Measurements from ENCODE around the gene NPC1.
"Not testable (repeated sequence)": the region's sequence is repeated elsewhere in the genome, so short reads cannot be mapped to it uniquely, and the experiment has no call there.

Gene NPC1

DNA sequence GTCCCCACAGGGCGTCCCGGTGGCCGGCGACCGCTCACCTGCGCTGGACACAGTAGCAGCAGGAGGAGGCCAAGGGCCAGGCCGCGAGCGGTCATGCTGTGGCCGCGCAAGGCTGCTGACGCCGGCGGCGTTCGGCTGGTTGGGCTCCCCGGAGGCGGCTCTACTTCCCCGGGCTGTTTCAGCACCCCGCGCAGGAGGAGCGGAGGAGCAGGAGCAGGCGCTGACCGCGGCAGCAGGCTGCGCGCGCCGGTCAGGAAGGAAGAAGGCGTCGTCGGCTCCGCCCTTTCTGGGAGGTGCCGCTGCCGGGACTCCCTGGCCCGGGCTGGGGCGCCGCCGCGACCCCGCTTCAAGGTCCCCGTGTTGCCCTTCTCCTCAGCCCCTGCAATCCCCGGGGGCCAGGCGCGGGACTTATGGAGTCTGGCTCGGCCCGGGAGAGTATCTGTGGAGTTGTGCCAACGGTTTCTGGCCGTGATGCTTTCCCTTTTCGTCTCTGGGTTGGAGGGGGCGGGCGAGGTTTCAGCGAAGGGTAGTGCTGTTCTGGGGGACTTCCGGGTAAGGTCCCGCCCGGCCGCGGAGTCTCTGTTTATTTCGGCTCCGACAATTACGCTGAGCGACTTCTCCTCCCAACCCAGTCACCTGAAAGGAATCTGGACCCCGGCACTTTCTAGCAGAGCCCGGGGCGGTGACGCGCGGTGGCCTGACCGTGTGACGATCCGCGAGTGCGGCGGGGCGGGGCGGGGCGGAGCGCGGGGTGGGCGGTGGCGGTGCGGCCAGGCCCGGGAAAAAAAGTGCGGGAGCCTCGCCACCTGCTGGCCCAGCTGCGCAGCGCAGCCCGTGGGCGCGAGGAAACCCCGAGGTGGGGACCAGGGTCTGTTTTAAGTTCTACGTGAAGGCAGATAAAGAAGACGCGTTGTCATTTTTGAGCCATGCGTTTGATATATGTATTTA is at the start of gene NPC1:
TSS of gene NPC1 (minus strand) at position 258 of the 948 bp plus-strand sequence. CDS start at position 95, 163 bp downstream.
- peak; percentile 73 for DNase-seq

DNA sequence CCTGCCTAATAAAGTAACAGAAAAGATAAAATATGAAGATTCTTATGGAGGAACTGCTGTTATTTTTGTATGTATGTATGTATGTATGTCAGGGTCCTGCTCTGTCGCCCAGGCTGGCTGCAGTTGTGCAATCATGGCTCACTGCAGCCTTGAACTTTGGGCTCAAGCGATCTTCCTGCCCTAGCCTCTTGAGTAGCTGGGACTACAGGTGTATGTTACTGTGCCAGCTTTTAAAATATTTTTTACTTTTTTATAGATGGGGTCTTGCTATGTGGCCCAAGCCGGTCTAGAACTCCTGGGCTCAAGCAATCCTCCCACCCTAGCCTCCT is 49.7 kb upstream of the NPC1 start:
- DNase-seq: no peak

DNA sequence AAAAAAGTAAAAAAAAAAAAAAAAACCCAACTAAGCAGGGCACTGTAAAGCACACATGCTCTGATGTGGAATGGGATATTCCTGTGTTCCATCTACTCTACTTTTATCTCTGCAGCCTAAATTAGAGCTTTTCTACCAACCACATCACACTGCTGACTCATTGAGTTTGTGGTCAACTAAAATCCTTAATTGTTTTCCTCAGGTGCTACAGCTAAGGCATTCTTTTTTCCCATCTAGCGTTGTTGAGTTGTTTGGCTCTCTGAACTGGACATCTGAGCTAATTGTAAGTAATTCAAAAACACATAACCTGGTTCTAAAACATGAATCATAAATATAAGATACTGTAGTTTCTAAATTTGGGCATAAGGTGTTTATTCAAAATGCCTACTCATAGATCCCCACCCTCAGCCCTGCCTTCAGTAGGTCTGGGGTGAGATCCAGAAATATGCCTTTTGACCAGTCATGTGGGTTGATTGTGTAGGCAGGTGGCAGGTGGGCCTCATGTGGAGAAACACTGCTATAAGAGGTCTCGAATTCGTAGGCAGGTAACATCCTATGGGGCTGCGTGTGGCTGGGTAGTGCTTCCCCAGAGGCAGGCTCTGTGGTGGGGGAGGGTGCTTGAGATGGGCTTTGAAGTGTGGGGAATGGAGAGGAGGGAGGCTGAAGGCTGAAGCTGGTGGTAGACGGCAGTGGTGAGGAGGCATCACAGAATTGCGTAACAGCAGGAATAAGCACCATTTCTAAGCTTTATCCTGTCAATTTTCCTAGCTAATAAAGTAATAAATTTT is 49.2 kb upstream of the NPC1 start:
- DNase-seq: no peak

GRCh38 chr18:23634692-23635091 is 48.4 kb upstream of the NPC1 start:
- no peak for DNase-seq

GRCh38 chr18:23632615-23633014 is 46.3 kb upstream of the NPC1 start:
- DNase-seq: no peak

DNA sequence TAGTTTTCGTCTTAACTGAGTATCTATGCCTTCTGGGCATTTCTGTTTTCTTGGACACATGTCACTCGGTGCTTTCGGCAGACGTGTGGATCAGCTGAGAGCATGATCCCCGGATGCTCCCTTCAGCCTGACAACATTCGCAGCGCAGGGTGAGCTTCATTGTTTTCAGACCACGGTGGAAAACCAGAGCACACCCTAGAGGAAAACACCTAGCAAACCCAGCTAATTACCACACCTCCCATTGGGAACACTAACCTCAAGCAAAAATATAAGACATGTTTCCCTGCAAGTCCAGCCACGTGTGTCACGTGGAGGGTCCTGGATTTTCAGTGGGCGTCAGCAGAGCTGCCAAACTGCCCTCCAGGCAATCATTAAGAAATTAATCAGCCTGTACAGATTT is 45.4 kb upstream of the NPC1 start:
- no peak for DNase-seq

DNA sequence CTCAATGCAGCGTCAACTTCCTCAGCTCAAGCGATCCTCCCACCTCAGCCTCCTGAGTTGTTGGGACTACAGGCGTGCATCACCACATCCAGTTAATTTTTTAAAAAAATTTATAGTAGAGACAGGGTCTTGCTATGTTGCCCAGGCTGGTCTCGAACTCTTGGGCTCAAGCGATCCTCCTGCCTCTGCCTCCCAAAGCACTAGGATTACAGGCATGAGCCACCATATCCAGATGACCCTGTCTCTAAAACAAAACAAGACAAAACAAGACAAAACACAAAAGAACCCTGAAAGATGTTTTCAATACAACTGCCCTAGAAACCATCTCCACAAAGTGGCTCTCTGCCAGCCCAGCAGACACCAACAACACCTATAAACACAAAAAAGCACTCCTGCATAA is 45.0 kb upstream of the NPC1 start:
- DNase-seq: no peak

- DNase-seq: no peak
Measured at GRCh38 chr18:23629444-23629946, 43.2 kb upstream of the NPC1 start.

DNA sequence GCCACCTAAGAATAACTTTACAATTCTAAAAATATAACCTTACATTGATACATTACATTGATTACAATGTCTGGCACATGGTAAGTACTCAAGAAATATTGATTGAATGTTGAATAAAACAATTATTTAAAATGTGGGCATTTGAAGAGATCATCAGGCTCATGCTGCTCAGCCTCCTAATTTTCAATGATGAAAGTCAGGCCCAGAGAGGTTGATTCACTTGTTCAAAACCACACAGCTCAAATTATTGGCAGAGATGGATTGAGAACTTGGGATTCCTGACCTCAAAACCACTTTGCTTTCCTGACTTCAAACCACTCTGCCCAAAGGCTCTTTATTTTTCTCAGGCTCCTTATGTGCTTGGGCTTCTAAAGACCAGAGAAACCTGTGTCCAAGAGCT is 41.7 kb upstream of the NPC1 start:
- no peak for DNase-seq

DNA sequence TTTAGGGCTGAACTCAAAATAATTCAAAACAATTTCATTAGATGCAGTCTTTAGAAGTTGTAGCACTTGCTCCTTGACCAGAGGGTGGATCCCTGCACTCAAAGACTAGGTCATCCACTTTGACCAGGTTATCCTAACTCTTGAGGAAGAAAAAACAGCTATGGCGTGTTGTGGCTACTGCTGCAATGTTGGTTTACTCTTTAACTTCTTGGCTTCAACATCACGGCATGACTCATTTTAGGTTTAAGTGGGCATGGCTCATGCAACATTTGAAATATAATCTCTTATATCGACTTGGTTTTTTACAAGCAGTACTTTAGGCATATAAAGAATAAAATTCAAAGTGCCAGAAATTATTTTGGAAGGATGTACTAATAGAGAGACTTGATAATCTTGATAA is 41.0 kb upstream of the NPC1 start:
- DNase-seq: no peak

DNA sequence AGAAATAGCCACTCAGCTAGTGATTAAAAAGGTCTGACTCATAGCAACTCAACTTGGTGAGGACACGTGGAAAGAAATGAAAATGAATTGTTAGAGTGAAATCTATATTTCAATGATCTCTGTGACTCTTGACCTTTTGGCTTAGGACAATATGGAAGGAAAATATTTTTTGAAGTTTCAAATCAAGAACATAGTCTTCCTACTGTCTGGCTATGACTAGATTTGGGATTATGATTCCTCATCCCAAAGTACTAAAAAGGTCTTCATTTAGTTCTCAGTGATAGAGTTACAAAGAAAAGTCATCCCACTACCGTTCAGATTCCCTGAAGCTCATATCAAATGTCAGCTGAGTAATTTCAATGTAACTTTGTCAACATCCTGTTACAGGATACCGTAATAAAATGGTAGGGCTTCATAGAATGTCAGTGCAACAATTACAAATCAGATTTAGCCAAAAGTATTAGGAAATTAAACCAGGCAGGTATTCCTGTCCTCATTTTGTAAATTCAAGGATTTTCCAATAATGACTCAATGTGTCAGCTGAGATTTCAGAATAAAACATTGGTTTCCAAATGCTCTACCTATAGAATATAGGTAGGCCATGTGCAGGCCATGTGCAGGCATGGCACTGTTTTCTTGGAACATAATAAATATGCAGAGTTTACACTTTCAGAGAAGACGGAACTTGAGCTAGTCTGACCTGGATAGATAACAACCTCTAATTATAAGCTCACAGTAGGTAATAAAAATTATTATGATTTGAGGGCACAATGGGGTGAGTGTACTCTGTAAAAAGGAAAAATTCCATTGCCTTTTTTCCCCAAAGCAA is 40.4 kb upstream of the NPC1 start:
- DNase-seq: no peak

DNA sequence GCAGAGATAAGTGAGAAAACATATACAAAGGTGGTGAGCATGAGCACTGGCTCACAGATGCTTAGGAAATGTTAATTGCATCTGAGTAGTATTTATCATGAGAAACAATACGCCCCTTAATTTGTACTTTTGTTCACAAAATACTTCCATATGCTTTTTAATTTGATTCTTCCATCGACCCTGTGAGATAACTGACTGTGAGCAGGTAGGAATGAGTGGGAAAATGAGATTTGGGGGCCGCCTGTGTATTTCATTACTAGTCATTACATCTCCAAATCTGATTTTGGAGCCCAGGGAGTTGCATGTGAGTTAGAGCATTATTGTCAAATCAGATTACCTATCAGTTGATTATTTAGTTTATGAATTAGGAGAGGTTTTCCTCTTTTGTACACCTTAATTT is 36.7 kb upstream of the NPC1 start:
- no peak for DNase-seq

GRCh38 chr18:23619388-23619881 is 33.1 kb upstream of the NPC1 start:
- no peak for DNase-seq

DNA sequence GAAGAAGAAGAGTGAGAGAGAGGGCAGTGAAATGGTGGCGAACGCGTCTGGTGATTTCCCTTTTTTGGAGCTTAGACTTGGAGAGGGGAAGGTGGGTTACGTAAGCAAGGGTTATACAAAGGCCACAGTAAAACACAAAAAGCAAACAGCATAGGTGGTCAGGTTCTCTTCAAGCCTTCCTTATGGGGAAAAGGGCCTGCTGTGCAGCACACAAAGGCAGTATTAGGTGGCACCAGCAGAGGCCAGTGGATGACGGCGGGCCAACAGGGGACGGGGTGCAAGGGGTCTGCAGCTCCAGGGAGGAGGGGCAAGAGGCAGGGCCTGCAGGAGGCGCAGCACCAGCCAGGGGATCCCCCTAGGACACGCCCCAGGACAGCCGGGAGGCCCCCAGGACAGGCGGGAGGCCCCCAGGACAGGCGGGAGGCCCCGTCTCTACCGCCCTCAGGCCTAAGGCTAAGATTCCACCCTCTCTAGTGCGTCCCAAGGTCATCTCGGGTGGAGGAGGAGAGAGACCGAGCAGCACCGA is 32.6 kb upstream of the NPC1 start:
- DNase-seq: no peak

DNA sequence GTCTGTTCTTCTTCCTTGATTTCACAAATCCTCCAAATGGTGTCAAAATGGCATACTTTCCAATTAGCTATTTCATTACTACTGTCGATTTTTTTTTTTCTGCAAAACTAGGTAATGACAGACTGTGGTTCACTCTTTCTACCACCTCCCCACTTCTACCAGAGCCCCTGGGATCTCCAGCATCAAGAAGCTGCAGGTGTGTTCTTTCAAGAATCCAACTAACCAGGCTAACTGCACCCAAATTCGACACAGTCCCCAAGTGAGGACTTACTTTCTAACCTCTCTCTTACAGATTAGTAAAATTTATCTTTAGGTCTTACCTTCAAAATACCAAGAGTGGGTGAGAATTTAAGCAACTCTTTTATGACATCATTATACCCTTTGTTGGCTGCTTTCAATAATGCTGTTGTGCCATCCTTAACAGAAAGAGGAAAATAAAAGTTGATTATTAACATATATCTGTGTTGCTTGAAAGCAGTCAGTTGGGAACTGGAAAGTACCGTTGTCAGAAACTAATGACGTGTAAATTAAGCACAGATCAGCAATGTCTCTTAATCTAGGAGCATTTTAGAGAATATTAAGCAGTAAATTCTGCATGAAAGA is 31.2 kb upstream of the NPC1 start:
- no peak for DNase-seq

GRCh38 chr18:23616258-23616657 is 30.0 kb upstream of the NPC1 start:
- no peak for DNase-seq

- no peak for DNase-seq
Measured at GRCh38 chr18:23614891-23615290, 28.6 kb upstream of the NPC1 start.

GRCh38 chr18:23614413-23614812 is 28.1 kb upstream of the NPC1 start:
- DNase-seq: no peak

- not testable (repeated sequence) for DNase-seq
Measured at GRCh38 chr18:23613091-23613475, 26.8 kb upstream of the NPC1 start.

DNA sequence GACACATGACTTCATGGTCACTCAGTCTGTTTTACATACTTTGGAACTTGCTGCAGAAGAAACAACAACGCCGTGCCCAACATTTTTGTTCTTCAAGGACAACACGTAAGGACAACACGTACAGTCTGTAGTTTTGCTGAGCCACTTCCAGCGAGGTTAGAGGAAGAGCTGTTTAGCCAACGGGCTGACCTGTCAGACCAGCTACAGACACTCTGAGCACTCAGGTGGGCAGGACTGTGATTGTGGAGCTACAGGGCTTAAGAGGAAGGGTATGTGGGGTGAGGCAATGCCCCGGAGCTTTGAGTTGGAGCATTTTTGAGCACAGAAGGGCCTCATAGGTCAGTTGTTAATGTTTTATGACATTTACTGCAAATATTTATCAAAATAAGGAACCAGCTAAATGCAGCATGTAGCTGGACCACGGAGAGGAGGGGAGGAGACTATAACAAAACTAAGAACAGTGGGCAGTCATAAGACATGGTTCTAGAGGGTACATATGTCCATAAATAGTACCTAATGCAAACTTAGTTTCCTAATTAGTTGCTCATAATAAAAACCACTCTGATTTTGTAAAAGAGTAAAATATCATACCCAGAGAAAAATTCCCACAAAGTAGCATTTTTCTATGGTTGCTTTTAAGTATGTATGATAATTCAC is 26.3 kb upstream of the NPC1 start:
- DNase-seq: no peak

- DNase-seq: no peak
Measured at GRCh38 chr18:23609390-23610023, 23.2 kb upstream of the NPC1 start.

Data from DMS 273 treated with DMSO at 0.1 percent for 48 hours (cell line).